Measurements from ENCODE around the gene TOR2A. TPM values are rescaled to one million over a fixed set of nuclear protein-coding genes. Genes with fewer than 3 reads are reported as not detected.

The TOR2A gene
- total RNA-seq, 2 donors from 2014 or later, result 15.7 to 16.7 TPM

GRCh38 chr9:127700140-127700539 lies 35.0 kb downstream of the TOR2A start:
- Mint-ChIP-seq H3K27me3 (ENCODE audit: insufficient read depth) (no peaks in the 10 kb centered on the region), H3K4me1 (no peaks in the 10 kb centered on the region), H3K27ac (no peak overlapping the region), H3K9me3 (no peaks in the 10 kb centered on the region), H3K4me3 (no peak overlapping the region), H3K36me3 (ENCODE audit: low read depth) (no peaks in the 10 kb centered on the region)
- Histone ChIP-seq H3K4me3 (ENCODE audit: low read length) (no peak overlapping the region), H3K36me3 (ENCODE audit: control insufficient read depth, insufficient read depth, low read length) (no peaks in the 10 kb centered on the region), H3K9me3 (ENCODE audit: control insufficient read depth, low read length) (no peaks in the 10 kb centered on the region), H3K4me1 (ENCODE audit: control insufficient read depth, insufficient read depth, low read length) (no peaks in the 10 kb centered on the region), H3K27me3 (ENCODE audit: control insufficient read depth, insufficient read depth, low read length, poor library complexity, severe bottlenecking) (no peaks in the 10 kb centered on the region), H3K9ac (ENCODE audit: extremely low read depth, low read length, poor library complexity, severe bottlenecking) (no peak overlapping the region), H3K27ac (ENCODE audit: low read depth, low read length) (no peak overlapping the region)
- DNase-seq, result no peak
- WGBS, 2 experiments (ENCODE audit: insufficient coverage in 1 of 2, insufficient read length in 1 of 2), result 88 to 95% methylated on average over 2 of the region's 2 CpGs
- TF ChIP-seq CTCF (conservative IDR thresholded peaks at IDR 0.05), result no peak

- Histone ChIP-seq H3K27me3 (ENCODE audit: control insufficient read depth, insufficient read depth, low read length, poor library complexity, severe bottlenecking) (no peaks in the 10 kb centered on the region), H3K36me3 (ENCODE audit: control insufficient read depth, insufficient read depth, low read length) (no peaks in the 10 kb centered on the region), H3K27ac (ENCODE audit: low read depth, low read length) (no peak overlapping the region), H3K9me3 (ENCODE audit: control insufficient read depth, low read length) (no peaks in the 10 kb centered on the region), H3K4me3 (ENCODE audit: low read length) (peak overlapping the region; percentile 3), H3K9ac (ENCODE audit: extremely low read depth, low read length, poor library complexity, severe bottlenecking) (no peak overlapping the region), H3K4me1 (ENCODE audit: control insufficient read depth, insufficient read depth, low read length) (no peaks in the 10 kb centered on the region)
- Mint-ChIP-seq H3K36me3 (ENCODE audit: low read depth) (no peaks in the 10 kb centered on the region), H3K9me3 (no peaks in the 10 kb centered on the region), H3K27ac (peak overlapping the region; percentile 90), H3K27me3 (ENCODE audit: insufficient read depth) (no peaks in the 10 kb centered on the region), H3K4me3 (peak overlapping the region; percentile 61), H3K4me1 (no peaks in the 10 kb centered on the region)
- WGBS, 2 experiments (ENCODE audit: insufficient coverage in 1 of 2, insufficient read length in 1 of 2), result 42 to 55% methylated on average over 30 to 41 of the region's 41 CpGs
- peak; percentile 98 for DNase-seq
- TF ChIP-seq CTCF (conservative IDR thresholded peaks at IDR 0.05), result peak; percentile 49
Observed at GRCh38 chr9:127698985-127699670, 36.0 kb downstream of the TOR2A start.

GRCh38 chr9:127698386-127698785 lies 36.7 kb downstream of the TOR2A start:
- H3K27ac Mint-ChIP-seq, result no peak overlapping the region
- no peak overlapping the region for H3K9ac ChIP-seq (ENCODE audit: extremely low read depth, low read length, poor library complexity, severe bottlenecking)
- no peak for TF ChIP-seq CTCF (conservative IDR thresholded peaks at IDR 0.05)
- DNase-seq, result no peak
- no peaks in the 10 kb centered on the region for H3K4me1 Mint-ChIP-seq
- H3K36me3 Mint-ChIP-seq (ENCODE audit: low read depth), result no peaks in the 10 kb centered on the region
- H3K36me3 ChIP-seq (ENCODE audit: control insufficient read depth, insufficient read depth, low read length), result no peaks in the 10 kb centered on the region
- H3K27me3 ChIP-seq (ENCODE audit: control insufficient read depth, insufficient read depth, low read length, poor library complexity, severe bottlenecking), result no peaks in the 10 kb centered on the region
- H3K27me3 Mint-ChIP-seq (ENCODE audit: insufficient read depth), result no peaks in the 10 kb centered on the region
- WGBS, 2 experiments (ENCODE audit: insufficient coverage in 1 of 2, insufficient read length in 1 of 2), result 83 to 95% methylated on average over 5 of the region's 5 CpGs
- no peaks in the 10 kb centered on the region for H3K9me3 Mint-ChIP-seq
- H3K4me3 Mint-ChIP-seq, result no peak overlapping the region
- no peak overlapping the region for H3K4me3 ChIP-seq (ENCODE audit: low read length)
- H3K27ac ChIP-seq (ENCODE audit: low read depth, low read length), result no peak overlapping the region
- H3K4me1 ChIP-seq (ENCODE audit: control insufficient read depth, insufficient read depth, low read length), result no peaks in the 10 kb centered on the region
- H3K9me3 ChIP-seq (ENCODE audit: control insufficient read depth, low read length), result no peaks in the 10 kb centered on the region
